KMS-11 (cell line): ENCODE measurements around the gene PTPN23.

Experiments
- H2AFZ ChIP-seq: fragments of 200-600 bp; sonication (generic); 2 replicates; pipeline ENCODE4 v1.6.1; 2016; ENCODE audit warnings: antibody characterized with exemption, mixed run types, low read depth
- H3K27ac ChIP-seq: fragments of 200-600 bp; sonication (generic); 2 replicates; pipeline ENCODE4 v1.6.1; 2016; ENCODE audit warnings: mild to moderate bottlenecking, mixed run types
- H3K27me3 ChIP-seq: fragments of 200-600 bp; sonication (generic); 2 replicates; pipeline ENCODE4 v1.6.1; 2017; ENCODE audit warnings: mild to moderate bottlenecking, low read depth, mixed run types, moderate library complexity; ENCODE audit not compliant: insufficient read depth
- H3K36me3 ChIP-seq: fragments of 200-600 bp; sonication (generic); 2 replicates; pipeline ENCODE4 v1.6.1; 2017; ENCODE audit warnings: mild to moderate bottlenecking, mixed run types; ENCODE audit not compliant: insufficient read depth
- H3K4me1 ChIP-seq: fragments of 200-600 bp; sonication (generic); 2 replicates; pipeline ENCODE4 v1.6.1; 2016; ENCODE audit warnings: mild to moderate bottlenecking, low read depth, mixed run types; ENCODE audit not compliant: poor library complexity, severe bottlenecking
- H3K4me2 ChIP-seq: fragments of 200-600 bp; sonication (generic); 2 replicates; pipeline ENCODE4 v1.7.0; 2016; ENCODE audit warnings: mild to moderate bottlenecking, mixed run types
- H3K4me3 ChIP-seq: fragments of 200-600 bp; sonication (generic); IDR thresholded peaks from 2 replicates; pipeline ENCODE4 v1.6.1; 2017; ENCODE audit warnings: low read depth, low read length, mixed read lengths; ENCODE audit not compliant: insufficient read depth
- H3K79me2 ChIP-seq: fragments of 200-600 bp; sonication (generic); 2 replicates; pipeline ENCODE4 v1.6.1; 2016; ENCODE audit warnings: low read depth, mixed run types; ENCODE audit not compliant: insufficient read depth
- H3K9ac ChIP-seq: fragments of 200-600 bp; sonication (generic); 2 replicates; pipeline ENCODE4 v1.6.1; 2016; ENCODE audit warnings: mild to moderate bottlenecking, mixed run types
- H4K20me1 ChIP-seq: fragments of 200-600 bp; sonication (generic); 2 replicates; pipeline ENCODE4 v1.6.1; 2016; ENCODE audit warnings: mild to moderate bottlenecking, mixed run types; ENCODE audit not compliant: insufficient read depth
- CTCF ChIP-seq: fragments of 200-600 bp; sonication (generic); conservative IDR thresholded peaks from 2 replicates; pipeline ENCODE4 v1.6.1; 2017; ENCODE audit warnings: low read depth, mild to moderate bottlenecking, antibody characterized with exemption, low read length, moderate library complexity, mixed read lengths

Gene PTPN23

GRCh38 chr3:47380026-47380600 lies 708 bp upstream of the PTPN23 start:
- Histone ChIP-seq H3K36me3 (no peaks in the 10 kb centered on the region), H4K20me1 (no peaks in the 10 kb centered on the region), H3K4me1 (peaks cover 6% of the 10 kb centered on the region), H3K27ac (peak overlapping the region; percentile 86), H3K27me3 (no peaks in the 10 kb centered on the region), H2AFZ (peak overlapping the region; percentile 73), H3K79me2 (peaks cover 20% of the 10 kb centered on the region; the same call in 1 of the 2 replicates), H3K9ac (peak overlapping the region; percentile 91), H3K4me2 (peak overlapping the region; percentile 77), H3K4me3 (peak overlapping the region; percentile 37)
- no peak for TF ChIP-seq CTCF

DNA sequence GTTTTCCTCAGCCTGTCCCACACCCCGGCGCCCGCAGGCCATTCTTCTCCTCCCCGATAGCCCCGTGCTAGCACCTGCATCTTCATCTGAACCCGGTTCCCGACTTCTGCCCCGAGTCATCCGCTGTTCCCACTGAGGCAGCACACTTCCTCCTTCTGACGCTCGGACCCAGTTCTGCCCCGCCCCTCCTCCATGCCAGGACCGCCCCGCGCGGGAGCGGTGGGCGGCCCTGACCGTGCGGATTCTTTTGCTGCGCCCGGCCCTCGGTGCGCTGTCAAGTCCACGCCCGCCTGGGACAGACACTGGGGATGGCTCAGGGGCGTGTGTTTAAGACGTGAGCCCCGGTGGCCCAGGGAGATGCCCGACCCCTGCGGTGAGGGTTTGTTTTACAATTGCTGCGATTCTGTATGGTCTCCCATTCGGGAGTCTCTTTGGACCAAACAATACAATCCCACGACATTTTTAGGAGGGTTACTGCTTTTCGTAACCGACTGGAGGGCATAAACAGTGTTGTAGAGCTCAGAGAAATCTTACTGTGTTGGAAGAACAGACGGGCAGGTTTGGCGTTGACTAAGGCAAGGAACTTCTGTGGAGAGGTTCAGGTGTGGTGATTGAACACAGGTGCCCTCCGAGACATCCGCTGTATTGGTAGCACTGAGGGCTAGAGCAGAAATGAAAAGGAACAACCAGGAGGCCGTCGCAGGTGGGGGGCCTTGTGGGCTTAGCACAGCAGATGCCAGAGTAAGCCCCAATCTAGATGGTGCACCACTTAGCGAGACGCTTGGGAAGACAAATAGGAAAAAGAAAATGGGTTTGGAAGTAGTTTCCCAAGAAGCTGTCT lies 716 bp downstream of the PTPN23 start:
- Histone ChIP-seq H3K79me2 (peaks cover 26% of the 10 kb centered on the region; the same call in 1 of the 2 replicates), H3K9ac (peak overlapping the region; percentile 91; the same call in 1 of the 2 replicates), H3K4me2 (peak overlapping the region; percentile 72), H3K36me3 (no peaks in the 10 kb centered on the region), H3K4me3 (peak overlapping the region; percentile 65), H2AFZ (peak overlapping the region; percentile 45), H4K20me1 (no peaks in the 10 kb centered on the region), H3K4me1 (peaks cover 6% of the 10 kb centered on the region), H3K27ac (peak overlapping the region; percentile 86), H3K27me3 (no peaks in the 10 kb centered on the region)
- TF ChIP-seq CTCF: no peak

DNA sequence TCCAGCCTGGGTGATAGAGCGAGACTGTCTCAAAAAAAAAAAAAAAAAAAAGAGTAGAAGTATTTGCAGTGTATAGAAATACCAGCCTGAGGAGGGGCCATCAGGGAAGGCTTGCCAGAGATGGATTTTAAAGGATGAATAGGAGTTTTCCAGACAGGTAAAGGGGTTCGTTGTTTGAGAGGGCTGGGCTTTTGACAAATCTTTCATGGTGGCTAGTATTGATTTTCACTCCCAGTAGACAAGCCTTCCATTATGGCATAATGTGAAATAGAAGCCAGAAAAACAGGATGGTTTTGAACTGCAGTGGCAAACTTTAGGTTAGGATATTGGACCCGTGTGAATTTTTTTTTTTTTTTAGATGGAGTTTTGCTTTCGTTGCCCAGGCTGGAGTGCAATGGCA lies 3.6 kb downstream of the PTPN23 start:
- H3K4me1 ChIP-seq: peaks cover 6% of the 10 kb centered on the region
- TF ChIP-seq CTCF: no peak
- H3K79me2 ChIP-seq: peaks cover 26% of the 10 kb centered on the region; the same call in 1 of the 2 replicates
- no peaks in the 10 kb centered on the region for H3K36me3 ChIP-seq
- no peaks in the 10 kb centered on the region for H4K20me1 ChIP-seq
- no peak overlapping the region for H3K4me2 ChIP-seq
- no peak overlapping the region for H2AFZ ChIP-seq
- no peak overlapping the region for H3K9ac ChIP-seq
- H3K27ac ChIP-seq: no peak overlapping the region
- H3K27me3 ChIP-seq: no peaks in the 10 kb centered on the region
- H3K4me3 ChIP-seq: no peak overlapping the region

DNA sequence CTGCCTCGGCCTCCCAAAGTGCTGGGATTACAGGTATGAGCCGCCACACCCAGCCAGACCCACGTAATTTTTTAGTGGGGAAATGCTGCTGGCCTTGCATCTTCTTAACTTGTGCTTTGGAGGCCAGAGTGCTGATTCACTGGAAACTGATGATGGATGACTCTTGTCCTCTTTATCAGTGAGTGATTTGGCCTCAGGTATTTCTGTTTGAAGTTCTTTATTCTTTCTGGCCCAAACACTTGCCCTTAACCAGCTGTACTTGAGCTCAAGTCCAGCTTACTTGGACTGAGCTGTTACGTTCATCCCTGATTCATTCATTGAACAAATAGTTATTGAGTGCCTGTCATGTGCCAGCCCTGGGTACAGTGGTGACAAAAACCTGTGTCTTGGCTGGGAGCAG lies 4.2 kb downstream of the PTPN23 start:
- Histone ChIP-seq H3K36me3 (no peaks in the 10 kb centered on the region), H3K4me2 (no peak overlapping the region), H4K20me1 (no peaks in the 10 kb centered on the region), H3K4me3 (no peak overlapping the region), H3K4me1 (no peaks in the 10 kb centered on the region), H3K79me2 (peaks cover 26% of the 10 kb centered on the region; the same call in 1 of the 2 replicates), H3K9ac (no peak overlapping the region), H3K27ac (no peak overlapping the region), H3K27me3 (no peaks in the 10 kb centered on the region), H2AFZ (no peak overlapping the region)
- TF ChIP-seq CTCF: no peak
